SK-N-SH (cell line): Measurements from ENCODE around the gene SMCP. TPM values are rescaled to one million over a fixed set of nuclear protein-coding genes. Genes with fewer than 3 reads are reported as not detected.

Experiments used
- CTCF ChIA-PET: fragments of 300-600, 350-600 bp; formaldehyde crosslinking; extraction: SDS; loops from one replicate; lab custom pipeline; 2021; lab: Yijun Ruan, JAX
- POLR2A ChIA-PET: fragments of 350-600 bp; sonication (Branson Sonifier 250); formaldehyde crosslinking; extraction: SDS; loops from one replicate; lab custom pipeline; 2020; ENCODE audit warnings: antibody characterized with exemption, inconsistent platforms; lab: Yijun Ruan, JAX
- DNase-seq: peaks from one replicate; pipeline ENCODE4 v3.0.0; 2012
- H2AFZ ChIP-seq: fragments of 200-600 bp; sonication (generic); 2 replicates; pipeline ENCODE4 v1.8.1; 2016; ENCODE audit warnings: antibody characterized with exemption, mild to moderate bottlenecking, low read depth
- H3F3A ChIP-seq: fragments of 200-600 bp; sonication (generic); replicated peaks from 2 replicates; pipeline ENCODE3; 2016; ENCODE audit warnings: antibody characterized with exemption, mild to moderate bottlenecking; ENCODE audit not compliant: insufficient read depth
- H3K27ac ChIP-seq, 2 experiments: fragments of 200-500 bp in 1 of 2; fragments of 200-600 bp in 1 of 2; sonication (Bioruptor generic) in 1 of 2; sonication (generic), shearing (Covaris generic) in 1 of 2; 2 replicates each; pipeline versions ENCODE4 v1.5.1 to v1.6.1; 2014 to 2016; ENCODE audit warnings: low read depth in 2 of 2, inconsistent platforms in 1 of 2, low read length in 1 of 2, mild to moderate bottlenecking in 1 of 2, mixed read lengths in 1 of 2
- H3K27me3 ChIP-seq: fragments of 200-600 bp; sonication (generic), shearing (Covaris generic); 2 replicates; pipeline ENCODE4 v1.6.1; 2016; ENCODE audit warnings: mixed run types; ENCODE audit not compliant: insufficient read depth
- H3K36me3 ChIP-seq, 2 experiments: fragments of 200-500 bp in 1 of 2; fragments of 200-600 bp in 1 of 2; sonication (Bioruptor generic) in 1 of 2; sonication (generic) in 1 of 2; replicated peaks in 1 of 2; 2 replicates each; pipeline versions ENCODE3 to v1.5.1; 2014 to 2016; ENCODE audit warnings: low read length in 1 of 2, mild to moderate bottlenecking in 1 of 2; ENCODE audit not compliant: insufficient read depth in 2 of 2, control insufficient read depth in 1 of 2
- H3K4me1 ChIP-seq, 2 experiments: fragments of 200-500 bp in 1 of 2; fragments of 200-600 bp in 1 of 2; sonication (Bioruptor generic) in 1 of 2; sonication (generic), shearing (Covaris generic) in 1 of 2; 2 replicates each; pipeline versions ENCODE4 v1.5.1 to v1.6.1; 2014 to 2016; ENCODE audit warnings: low read depth in 1 of 2, low read length in 1 of 2, mixed run types in 1 of 2; ENCODE audit not compliant: insufficient read depth in 2 of 2, control insufficient read depth in 1 of 2
- H3K4me2 ChIP-seq: fragments of 200-600 bp; sonication (generic), shearing (Covaris generic); 2 replicates; pipeline ENCODE4 v1.6.1; 2017; ENCODE audit warnings: mixed run types
- H3K4me3 ChIP-seq, 2 experiments: fragments of 200-500 bp in 1 of 2; fragments of 200-600 bp in 1 of 2; sonication (Bioruptor generic) in 1 of 2; sonication (generic), shearing (Covaris generic) in 1 of 2; 2 replicates each; pipeline versions ENCODE4 v1.5.1 to v1.8.1; 2014 to 2016; ENCODE audit warnings: low read depth in 2 of 2, inconsistent platforms in 1 of 2, low read length in 1 of 2, mild to moderate bottlenecking in 1 of 2, mixed read lengths in 1 of 2, moderate library complexity in 1 of 2
- H3K79me2 ChIP-seq: fragments of 200-600 bp; sonication (generic); 2 replicates; pipeline ENCODE4 v1.8.1; 2017; ENCODE audit warnings: mild to moderate bottlenecking; ENCODE audit not compliant: insufficient read depth
- H3K9ac ChIP-seq: fragments of 200-600 bp; sonication (generic); 2 replicates; pipeline ENCODE4 v1.6.1; 2017; ENCODE audit warnings: mixed run types
- H3K9me2 ChIP-seq: fragments of 200-600 bp; sonication (generic); 2 replicates; pipeline ENCODE4 v1.6.1; 2017; ENCODE audit warnings: mixed run types
- H3K9me3 ChIP-seq: fragments of 200-600 bp; sonication (generic); 2 replicates; pipeline ENCODE4 v1.6.1; 2017; ENCODE audit warnings: mixed run types, mild to moderate bottlenecking, moderate library complexity
- H4K20me1 ChIP-seq: fragments of 200-600 bp; sonication (generic); 2 replicates; pipeline ENCODE4 v1.6.1; 2017; ENCODE audit warnings: mild to moderate bottlenecking, mixed run types; ENCODE audit not compliant: insufficient read depth
- CHD2 ChIP-seq: fragments of 150-350 bp; IDR thresholded peaks from 2 replicates; pipeline ENCODE4 v1.6.1; 2018; ENCODE audit warnings: low read length; ENCODE audit not compliant: partially characterized antibody
- ELF1 ChIP-seq: IDR thresholded peaks from 2 replicates; pipeline ENCODE4 v1.4.0; 2012
- EZH2phosphoT487 ChIP-seq: fragments of 200-600 bp; sonication (generic); IDR thresholded peaks from 2 replicates; pipeline ENCODE4 v1.6.1; 2017; ENCODE audit warnings: low read depth, mixed run types, mild to moderate bottlenecking, antibody characterized with exemption, moderate library complexity, borderline replicate concordance
- FOXM1 ChIP-seq: IDR thresholded peaks from 2 replicates; pipeline ENCODE4 v1.4.0; 2012; ENCODE audit warnings: low read depth, mild to moderate bottlenecking
- GABPA ChIP-seq: IDR thresholded peaks from 2 replicates; pipeline ENCODE4 v1.4.0; 2012; ENCODE audit warnings: low read depth, mild to moderate bottlenecking
- GATA2 ChIP-seq: sonication (generic); formaldehyde crosslinking; IDR thresholded peaks from 2 replicates; pipeline ENCODE4 v1.5.0; 2020; ENCODE audit warnings: mild to moderate bottlenecking, missing genetic modification reagents
- MXI1 ChIP-seq: IDR thresholded peaks from 2 replicates; pipeline ENCODE4 v1.6.1; 2012; ENCODE audit warnings: mild to moderate bottlenecking, low read depth, low read length, improper control_type of control experiment
- PBX3 ChIP-seq: IDR thresholded peaks from 2 replicates; pipeline ENCODE4; 2012
- RCOR1 ChIP-seq: fragments of 150-350 bp; IDR thresholded peaks from 2 replicates; pipeline ENCODE4 v1.6.1; 2017; ENCODE audit warnings: antibody characterized with exemption, low read length
- RFX5 ChIP-seq: IDR thresholded peaks from 2 replicates; pipeline ENCODE4 v1.6.1; 2012; ENCODE audit warnings: mild to moderate bottlenecking, improper control_type of control experiment, low read length
- RXRA ChIP-seq: IDR thresholded peaks from 2 replicates; pipeline ENCODE4 v1.4.0; 2012; ENCODE audit warnings: low read depth, mild to moderate bottlenecking, borderline replicate concordance
- SIN3A ChIP-seq: IDR thresholded peaks from 2 replicates; pipeline ENCODE4 v1.6.1; 2012; ENCODE audit warnings: low read depth, mild to moderate bottlenecking, low read length, moderate library complexity, borderline replicate concordance
- SMC3 ChIP-seq: IDR thresholded peaks from 2 replicates; pipeline ENCODE4 v1.6.1; 2012; ENCODE audit warnings: low read depth, low read length, improper control_type of control experiment
- TAF1 ChIP-seq: IDR thresholded peaks from 2 replicates; pipeline ENCODE4 v1.6.1; 2012; ENCODE audit warnings: low read depth, mild to moderate bottlenecking, low read length, moderate library complexity, borderline replicate concordance
- TCF12 ChIP-seq: IDR thresholded peaks from 2 replicates; pipeline ENCODE4 v1.4.0; 2012
- YY1 ChIP-seq: IDR thresholded peaks from 2 replicates; pipeline ENCODE4 v1.4.0; 2012; ENCODE audit warnings: low read depth, mild to moderate bottlenecking
- WGBS: methylation state at CpG from one replicate; pipeline ENCODE4 v1.1.6; 2017; ENCODE audit warnings: low lambda C conversion rate; 5-methylcytosine and 5-hydroxymethylcytosine counted together
- polyA plus RNA-seq, 3 experiments: library from polyadenylated mRNA; depleted of rRNA; stranded (reverse); fragments of >200 nt; gene quantifications; 2 replicates each; pipeline ENCODE4 v1.2.3, GENCODE V29; 2012
- TF ChIP-seq, protein P1 (sequence below): IDR thresholded peaks from 2 replicates; pipeline ENCODE4 v1.4.0; 2012; ENCODE audit warnings: low read depth, borderline replicate concordance
- TF ChIP-seq, protein P2 (sequence below): fragments of 150-350 bp; IDR thresholded peaks from 2 replicates; pipeline ENCODE4 v1.6.1; 2017; ENCODE audit warnings: antibody characterized with exemption, low read length, low read depth, borderline replicate concordance
- TF ChIP-seq, protein P3 (sequence below): IDR thresholded peaks from 2 replicates; pipeline ENCODE4 v1.6.1; 2012; ENCODE audit warnings: mild to moderate bottlenecking, low read depth, low read length, moderate library complexity
- TF ChIP-seq, protein P4 (sequence below): IDR thresholded peaks from 2 replicates; pipeline ENCODE4 v1.4.0; 2012; ENCODE audit warnings: low read depth, borderline replicate concordance

Gene SMCP
- polyA plus RNA-seq, 1 of the 3 experiments (the other 2 are of a cell fraction), result not detected

- H3K4me1 ChIP-seq, result peaks cover 0 to 2% of the 10 kb centered on the region in 2 experiments; a peak in 1 of 4 replicates
- no peaks in the 10 kb centered on the region for H3K9me3 ChIP-seq
- CTCF ChIA-PET, result no interaction called here
- H3K4me3 ChIP-seq, result no peak overlapping the region
- TF ChIP-seq TCF12, result no peak
- no peak for TF ChIP-seq GATA2 (CRISPR knock-in tag)
- TF ChIP-seq RCOR1, result no peak
- TF ChIP-seq SMC3, result no peak
- TF ChIP-seq SIN3A, result no peak
- TF ChIP-seq YY1, result no peak
- TF ChIP-seq TAF1, result no peak
- TF ChIP-seq, protein P1, sequence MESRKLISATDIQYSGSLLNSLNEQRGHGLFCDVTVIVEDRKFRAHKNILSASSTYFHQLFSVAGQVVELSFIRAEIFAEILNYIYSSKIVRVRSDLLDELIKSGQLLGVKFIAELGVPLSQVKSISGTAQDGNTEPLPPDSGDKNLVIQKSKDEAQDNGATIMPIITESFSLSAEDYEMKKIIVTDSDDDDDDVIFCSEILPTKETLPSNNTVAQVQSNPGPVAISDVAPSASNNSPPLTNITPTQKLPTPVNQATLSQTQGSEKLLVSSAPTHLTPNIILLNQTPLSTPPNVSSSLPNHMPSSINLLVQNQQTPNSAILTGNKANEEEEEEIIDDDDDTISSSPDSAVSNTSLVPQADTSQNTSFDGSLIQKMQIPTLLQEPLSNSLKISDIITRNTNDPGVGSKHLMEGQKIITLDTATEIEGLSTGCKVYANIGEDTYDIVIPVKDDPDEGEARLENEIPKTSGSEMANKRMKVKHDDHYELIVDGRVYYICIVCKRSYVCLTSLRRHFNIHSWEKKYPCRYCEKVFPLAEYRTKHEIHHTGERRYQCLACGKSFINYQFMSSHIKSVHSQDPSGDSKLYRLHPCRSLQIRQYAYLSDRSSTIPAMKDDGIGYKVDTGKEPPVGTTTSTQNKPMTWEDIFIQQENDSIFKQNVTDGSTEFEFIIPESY, result no peak
- no peaks in the 10 kb centered on the region for H3K36me3 ChIP-seq
- POLR2A ChIA-PET, result no interaction called here
- no peak overlapping the region for H3K9ac ChIP-seq
- DNase-seq, result no peak
- 36% methylated on average over 2 of the region's 2 CpGs for WGBS
- H3K27ac ChIP-seq, result no peak overlapping the region
- H2AFZ ChIP-seq, result no peak overlapping the region
- no peaks in the 10 kb centered on the region for H3K27me3 ChIP-seq
- H3F3A ChIP-seq, result peaks cover 6% of the 10 kb centered on the region
- no peaks in the 10 kb centered on the region for H3K9me2 ChIP-seq
- no peaks in the 10 kb centered on the region for H4K20me1 ChIP-seq
- H3K79me2 ChIP-seq, result no peaks in the 10 kb centered on the region
- H3K4me2 ChIP-seq, result no peak overlapping the region
These were observed 21.8 kb downstream of the SMCP start for GRCh38 chr1:152899883-152900282.

GRCh38 chr1:152901631-152902030 lies 23.5 kb downstream of the SMCP start:
- Histone ChIP-seq H3K79me2 (no peaks in the 10 kb centered on the region), H2AFZ (no peak overlapping the region), H3K4me3 (no peak overlapping the region), H3F3A (peaks cover 19% of the 10 kb centered on the region), H3K4me1 (peaks cover 0 to 13% of the 10 kb centered on the region in 2 experiments; a peak in 2 of 4 replicates), H3K4me2 (no peak overlapping the region), H3K36me3 (no peaks in the 10 kb centered on the region), H3K9me3 (no peaks in the 10 kb centered on the region), H3K27me3 (no peaks in the 10 kb centered on the region), H3K9ac (no peak overlapping the region), H3K27ac (no peak overlapping the region), H3K9me2 (no peaks in the 10 kb centered on the region), H4K20me1 (no peaks in the 10 kb centered on the region)
- WGBS, result 39% methylated on average over 5 of the region's 5 CpGs
- POLR2A ChIA-PET, result no interaction called here
- DNase-seq, result no peak
- CTCF ChIA-PET, result interaction anchor here (0.6 to 1.9 kb wide), 2 partner anchors 15 to 172 kb away, joined by 3 to 4 read pairs; no protein-coding TSS in a partner anchor
- TF ChIP-seq MXI1, result no peak
- TF ChIP-seq ELF1, result no peak
- no peak for TF ChIP-seq YY1
- TF ChIP-seq, protein P2, sequence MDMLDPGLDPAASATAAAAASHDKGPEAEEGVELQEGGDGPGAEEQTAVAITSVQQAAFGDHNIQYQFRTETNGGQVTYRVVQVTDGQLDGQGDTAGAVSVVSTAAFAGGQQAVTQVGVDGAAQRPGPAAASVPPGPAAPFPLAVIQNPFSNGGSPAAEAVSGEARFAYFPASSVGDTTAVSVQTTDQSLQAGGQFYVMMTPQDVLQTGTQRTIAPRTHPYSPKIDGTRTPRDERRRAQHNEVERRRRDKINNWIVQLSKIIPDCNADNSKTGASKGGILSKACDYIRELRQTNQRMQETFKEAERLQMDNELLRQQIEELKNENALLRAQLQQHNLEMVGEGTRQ, result no peak
- TF ChIP-seq RFX5, result no peak
- TF ChIP-seq TAF1, result no peak
- TF ChIP-seq, protein P3, sequence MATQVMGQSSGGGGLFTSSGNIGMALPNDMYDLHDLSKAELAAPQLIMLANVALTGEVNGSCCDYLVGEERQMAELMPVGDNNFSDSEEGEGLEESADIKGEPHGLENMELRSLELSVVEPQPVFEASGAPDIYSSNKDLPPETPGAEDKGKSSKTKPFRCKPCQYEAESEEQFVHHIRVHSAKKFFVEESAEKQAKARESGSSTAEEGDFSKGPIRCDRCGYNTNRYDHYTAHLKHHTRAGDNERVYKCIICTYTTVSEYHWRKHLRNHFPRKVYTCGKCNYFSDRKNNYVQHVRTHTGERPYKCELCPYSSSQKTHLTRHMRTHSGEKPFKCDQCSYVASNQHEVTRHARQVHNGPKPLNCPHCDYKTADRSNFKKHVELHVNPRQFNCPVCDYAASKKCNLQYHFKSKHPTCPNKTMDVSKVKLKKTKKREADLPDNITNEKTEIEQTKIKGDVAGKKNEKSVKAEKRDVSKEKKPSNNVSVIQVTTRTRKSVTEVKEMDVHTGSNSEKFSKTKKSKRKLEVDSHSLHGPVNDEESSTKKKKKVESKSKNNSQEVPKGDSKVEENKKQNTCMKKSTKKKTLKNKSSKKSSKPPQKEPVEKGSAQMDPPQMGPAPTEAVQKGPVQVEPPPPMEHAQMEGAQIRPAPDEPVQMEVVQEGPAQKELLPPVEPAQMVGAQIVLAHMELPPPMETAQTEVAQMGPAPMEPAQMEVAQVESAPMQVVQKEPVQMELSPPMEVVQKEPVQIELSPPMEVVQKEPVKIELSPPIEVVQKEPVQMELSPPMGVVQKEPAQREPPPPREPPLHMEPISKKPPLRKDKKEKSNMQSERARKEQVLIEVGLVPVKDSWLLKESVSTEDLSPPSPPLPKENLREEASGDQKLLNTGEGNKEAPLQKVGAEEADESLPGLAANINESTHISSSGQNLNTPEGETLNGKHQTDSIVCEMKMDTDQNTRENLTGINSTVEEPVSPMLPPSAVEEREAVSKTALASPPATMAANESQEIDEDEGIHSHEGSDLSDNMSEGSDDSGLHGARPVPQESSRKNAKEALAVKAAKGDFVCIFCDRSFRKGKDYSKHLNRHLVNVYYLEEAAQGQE, result no peak
- no peak for TF ChIP-seq PBX3
- TF ChIP-seq FOXM1, result no peak
- no peak for TF ChIP-seq RXRA
- TF ChIP-seq EZH2phosphoT487, result no peak
- TF ChIP-seq GATA2 (CRISPR knock-in tag), result no peak
- TF ChIP-seq GABPA, result no peak
- TF ChIP-seq, protein P4, sequence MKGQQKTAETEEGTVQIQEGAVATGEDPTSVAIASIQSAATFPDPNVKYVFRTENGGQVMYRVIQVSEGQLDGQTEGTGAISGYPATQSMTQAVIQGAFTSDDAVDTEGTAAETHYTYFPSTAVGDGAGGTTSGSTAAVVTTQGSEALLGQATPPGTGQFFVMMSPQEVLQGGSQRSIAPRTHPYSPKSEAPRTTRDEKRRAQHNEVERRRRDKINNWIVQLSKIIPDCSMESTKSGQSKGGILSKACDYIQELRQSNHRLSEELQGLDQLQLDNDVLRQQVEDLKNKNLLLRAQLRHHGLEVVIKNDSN, result no peak
- no peak for TF ChIP-seq CHD2
- TF ChIP-seq SIN3A, result no peak
